Right atrium auricular region (tissue), 2 donors: ENCODE data around the gene GSTM2. TPM values are rescaled to one million over a fixed set of nuclear protein-coding genes. Genes with fewer than 3 reads are reported as not detected.

ENCODE experiments used
- DNase-seq: peaks from one replicate; pipeline ENCODE4 v3.0.0-alpha.2; 2019; ENCODE audit warnings: low spot score
- H3K27ac ChIP-seq, 2 donors: fragments of 200-600 bp; sonication (generic); 1 replicate in 1 of 2; 2 replicates in 1 of 2; pipeline ENCODE4 v1.5.1; 2016 to 2019
- H3K27me3 ChIP-seq, 2 donors: fragments of 200-600 bp; sonication (generic); one replicate each; pipeline versions ENCODE4 v1.5.1 to v1.6.0; 2017 to 2019
- H3K36me3 ChIP-seq: fragments of 200-600 bp; sonication (generic); one replicate; pipeline ENCODE4 v1.5.1; 2016
- H3K4me1 ChIP-seq, 2 donors: fragments of 200-600 bp; sonication (generic); one replicate each; pipeline versions ENCODE4 v1.5.1 to v1.6.0; 2017 to 2019
- H3K4me3 ChIP-seq, 2 donors: fragments of 200-600 bp; sonication (generic); 1 replicate in 1 of 2; 2 replicates in 1 of 2; pipeline ENCODE4 v1.5.1; 2017 to 2019; ENCODE audit warnings: mild to moderate bottlenecking in 1 of 2, moderate library complexity in 1 of 2
- H3K9me3 ChIP-seq, 2 donors: fragments of 200-600 bp; sonication (generic); one replicate each; pipeline ENCODE4 v1.5.1; 2019
- total RNA-seq, 2 donors: library from RNA; depleted of rRNA; stranded (reverse); fragments of >200 nt; gene quantifications; one replicate each; pipeline ENCODE4 v1.1.0, GENCODE V29; 2016
- TF ChIP-seq, protein P1 (sequence below), 2 donors: fragments of 200-600 bp; sonication (generic); IDR thresholded peaks; one replicate each; pipeline ENCODE4 v1.5.1; 2019; ENCODE audit warnings: antibody characterized with exemption in 2 of 2

GSTM2 gene
- total RNA-seq, 2 donors from 2014 or later = 31.7 to 53.8 TPM

DNA sequence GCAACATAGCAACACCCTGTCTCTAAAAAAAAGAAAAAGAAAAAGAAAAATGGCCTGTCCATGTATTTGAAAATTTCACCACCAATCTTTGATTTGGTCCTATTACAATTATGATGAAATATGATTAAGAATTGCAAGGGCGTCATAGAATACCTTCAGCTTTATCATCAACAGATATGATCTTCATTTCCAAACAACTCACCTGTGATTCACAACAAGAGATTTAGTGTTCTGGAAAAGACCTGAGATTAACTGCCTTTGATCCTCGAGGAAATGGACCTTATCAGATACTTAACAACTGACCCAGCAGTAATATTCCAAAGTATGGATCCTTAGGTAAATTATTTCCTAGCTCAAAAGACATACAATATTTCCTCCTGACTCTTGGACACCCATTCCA is 15.5 kb upstream of the GSTM2 start:
- no peak overlapping the region for H3K4me3 ChIP-seq
- TF ChIP-seq, protein P1, sequence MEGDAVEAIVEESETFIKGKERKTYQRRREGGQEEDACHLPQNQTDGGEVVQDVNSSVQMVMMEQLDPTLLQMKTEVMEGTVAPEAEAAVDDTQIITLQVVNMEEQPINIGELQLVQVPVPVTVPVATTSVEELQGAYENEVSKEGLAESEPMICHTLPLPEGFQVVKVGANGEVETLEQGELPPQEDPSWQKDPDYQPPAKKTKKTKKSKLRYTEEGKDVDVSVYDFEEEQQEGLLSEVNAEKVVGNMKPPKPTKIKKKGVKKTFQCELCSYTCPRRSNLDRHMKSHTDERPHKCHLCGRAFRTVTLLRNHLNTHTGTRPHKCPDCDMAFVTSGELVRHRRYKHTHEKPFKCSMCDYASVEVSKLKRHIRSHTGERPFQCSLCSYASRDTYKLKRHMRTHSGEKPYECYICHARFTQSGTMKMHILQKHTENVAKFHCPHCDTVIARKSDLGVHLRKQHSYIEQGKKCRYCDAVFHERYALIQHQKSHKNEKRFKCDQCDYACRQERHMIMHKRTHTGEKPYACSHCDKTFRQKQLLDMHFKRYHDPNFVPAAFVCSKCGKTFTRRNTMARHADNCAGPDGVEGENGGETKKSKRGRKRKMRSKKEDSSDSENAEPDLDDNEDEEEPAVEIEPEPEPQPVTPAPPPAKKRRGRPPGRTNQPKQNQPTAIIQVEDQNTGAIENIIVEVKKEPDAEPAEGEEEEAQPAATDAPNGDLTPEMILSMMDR (IDR thresholded peaks at IDR 0.05) = no peak
- peaks cover 0 to 18% of the 10 kb centered on the region in 2 donors for H3K4me1 ChIP-seq
- no peak overlapping the region for H3K27ac ChIP-seq
- H3K9me3 ChIP-seq = no peaks in the 10 kb centered on the region
- H3K27me3 ChIP-seq = no peaks in the 10 kb centered on the region
- no peaks in the 10 kb centered on the region for H3K36me3 ChIP-seq
- DNase-seq = no peak

DNA sequence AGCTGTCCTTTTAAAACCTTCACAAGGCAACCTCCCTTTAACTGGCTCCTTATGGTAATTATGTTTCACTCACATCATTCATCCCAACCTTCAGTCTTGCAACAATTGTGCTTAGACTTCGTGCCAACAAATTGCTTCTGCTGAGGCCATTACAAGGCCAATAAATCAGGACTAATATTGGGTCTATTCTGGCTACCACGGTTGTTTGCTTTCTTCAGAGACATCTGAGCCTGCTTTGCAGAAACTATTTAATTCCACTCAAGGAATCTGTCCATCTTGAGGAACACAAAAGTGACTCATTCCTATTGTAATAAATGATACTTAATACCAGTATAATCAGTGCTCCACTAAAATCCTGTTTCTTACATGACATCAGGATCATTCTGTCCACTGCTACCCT is 14.6 kb upstream of the GSTM2 start:
- no peak overlapping the region for H3K4me3 ChIP-seq
- DNase-seq = no peak
- H3K4me1 ChIP-seq = peaks cover 0 to 18% of the 10 kb centered on the region in 2 donors
- H3K9me3 ChIP-seq = no peaks in the 10 kb centered on the region
- H3K27ac ChIP-seq = no peak overlapping the region
- no peaks in the 10 kb centered on the region for H3K27me3 ChIP-seq
- TF ChIP-seq, protein P1 (IDR thresholded peaks at IDR 0.05) = no peak
- no peaks in the 10 kb centered on the region for H3K36me3 ChIP-seq

DNA sequence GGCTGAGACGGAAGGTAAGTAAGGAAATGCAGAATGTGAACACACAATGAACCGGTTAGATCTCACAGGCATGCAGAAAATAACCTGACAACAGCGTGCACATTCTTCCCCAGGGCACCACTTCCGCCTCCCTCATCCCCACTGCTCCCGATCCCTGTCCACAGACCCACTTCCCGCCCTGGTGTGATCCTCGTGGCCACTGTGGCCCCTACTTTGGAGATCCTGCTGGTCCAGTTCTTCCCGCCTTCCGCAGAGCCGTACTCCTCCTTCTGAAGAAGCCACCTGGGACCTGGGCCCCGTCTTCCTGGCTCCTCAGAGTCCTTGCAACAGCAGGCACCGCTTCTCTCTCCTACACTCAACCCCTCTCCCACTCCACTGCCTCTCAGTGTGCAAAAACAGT is 13.3 kb upstream of the GSTM2 start:
- no peak overlapping the region for H3K27ac ChIP-seq
- H3K36me3 ChIP-seq = peaks cover 2% of the 10 kb centered on the region
- H3K4me1 ChIP-seq = peaks cover 0 to 18% of the 10 kb centered on the region in 2 donors
- no peaks in the 10 kb centered on the region for H3K9me3 ChIP-seq
- peak; percentile 11 for DNase-seq
- no peaks in the 10 kb centered on the region for H3K27me3 ChIP-seq
- TF ChIP-seq, protein P1 (IDR thresholded peaks at IDR 0.05) = no peak
- H3K4me3 ChIP-seq = no peak overlapping the region

DNA sequence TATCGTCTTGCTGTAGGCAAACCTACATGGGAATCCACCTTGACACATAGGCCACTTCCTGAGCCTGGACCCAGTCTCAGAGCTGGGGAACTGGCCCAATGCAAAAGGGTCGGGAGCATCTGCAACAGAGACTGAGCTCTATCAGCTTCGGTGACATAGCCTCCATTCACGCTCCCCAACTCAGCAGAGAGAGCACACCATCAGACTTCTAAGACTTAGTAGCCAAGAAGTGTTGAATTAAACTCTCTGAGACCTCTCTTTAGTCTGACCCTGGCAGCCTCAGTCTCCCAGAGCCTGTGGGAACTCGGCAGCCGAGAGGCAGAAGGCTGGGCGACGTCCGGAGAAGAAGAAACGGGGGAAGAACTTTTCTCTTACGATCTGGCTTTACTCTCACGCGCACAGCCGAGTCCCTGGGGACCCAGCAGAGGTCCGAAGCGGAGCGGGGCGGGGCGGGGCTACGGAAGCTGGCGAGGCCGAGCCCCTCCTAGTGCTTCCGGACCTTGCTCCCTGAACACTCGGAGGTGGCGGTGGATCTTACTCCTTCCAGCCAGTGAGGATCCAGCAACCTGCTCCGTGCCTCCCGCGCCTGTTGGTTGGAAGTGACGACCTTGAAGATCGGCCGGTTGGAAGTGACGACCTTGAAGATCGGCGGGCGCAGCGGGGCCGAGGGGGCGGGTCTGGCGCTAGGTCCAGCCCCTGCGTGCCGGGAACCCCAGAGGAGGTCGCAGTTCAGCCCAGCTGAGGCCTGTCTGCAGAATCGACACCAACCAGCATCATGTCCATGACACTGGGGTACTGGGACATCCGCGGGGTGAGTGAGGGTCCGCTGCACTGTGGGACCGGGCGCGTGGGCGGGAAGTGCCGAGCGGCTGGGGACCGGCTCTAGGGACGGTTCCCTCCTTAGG is 12.0 kb upstream of the GSTM2 start, which contains the start of gene GSTM4:
Gene GSTM4 (plus strand): TSS at position 485 of the 905 bp plus-strand sequence. CDS start 291 bp downstream, at position 776.
- peak; percentile 90 for DNase-seq
- H3K4me1 ChIP-seq = peaks cover 0 to 18% of the 10 kb centered on the region in 2 donors
- no peaks in the 10 kb centered on the region for H3K9me3 ChIP-seq
- peak within 1 kb of the TSS; percentile 74 to 79 for H3K4me3 ChIP-seq
- peaks cover 12% of the 10 kb centered on the region for H3K36me3 ChIP-seq
- H3K27ac ChIP-seq = peak within 1 kb of the TSS; percentile 87 to 90
- H3K27me3 ChIP-seq = no peaks in the 10 kb centered on the region
- TF ChIP-seq, protein P1 (IDR thresholded peaks at IDR 0.05) = peak in 1 of 2 donors; percentile 48

DNA sequence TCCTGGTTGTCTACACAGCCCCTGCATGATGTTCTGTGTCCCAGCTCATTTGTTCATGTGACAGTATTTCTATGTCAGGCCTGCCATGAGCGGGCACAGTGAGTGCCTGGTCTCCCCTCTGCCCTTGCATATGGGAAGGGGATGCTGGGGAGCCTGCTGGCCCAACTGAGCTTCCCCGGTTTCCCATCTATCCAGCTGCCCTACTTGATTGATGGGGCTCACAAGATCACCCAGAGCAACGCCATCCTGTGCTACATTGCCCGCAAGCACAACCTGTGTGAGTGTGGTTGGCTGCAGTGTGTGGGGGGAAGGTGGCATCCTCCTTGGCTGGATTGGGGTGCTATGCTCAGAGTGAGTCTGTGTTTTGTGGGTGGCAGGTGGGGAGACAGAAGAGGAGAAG is 10.5 kb upstream of the GSTM2 start:
- H3K4me3 ChIP-seq = no peak overlapping the region
- DNase-seq = peak; percentile 57
- no peak overlapping the region for H3K27ac ChIP-seq
- H3K27me3 ChIP-seq = no peaks in the 10 kb centered on the region
- no peaks in the 10 kb centered on the region for H3K9me3 ChIP-seq
- H3K36me3 ChIP-seq = peaks cover 18% of the 10 kb centered on the region
- TF ChIP-seq, protein P1 (IDR thresholded peaks at IDR 0.05) = no peak
- H3K4me1 ChIP-seq = peaks cover 0 to 18% of the 10 kb centered on the region in 2 donors
